HepG2 (cell line): ENCODE data around the gene ZNRF3. TPM values are rescaled to one million over a fixed set of nuclear protein-coding genes. Genes with fewer than 3 reads are reported as not detected.

ENCODE experiments used
- ATM ChIP-seq: fragments of 450-650 bp; IDR thresholded peaks from 2 replicates; pipeline ENCODE4 v1.7.1; 2017; ENCODE audit warnings: mild to moderate bottlenecking, borderline replicate concordance
- BCL6 ChIP-seq: IDR thresholded peaks from 2 replicates; pipeline ENCODE4 v1.6.1; 2016; ENCODE audit warnings: missing genetic modification reagents, missing compliant biosample characterization
- EHMT2 ChIP-seq: fragments of 200-600 bp; sonication (generic); IDR thresholded peaks from 2 replicates; pipeline ENCODE4 v1.7.0; 2017; ENCODE audit warnings: antibody characterized with exemption, low read depth, low read length, borderline replicate concordance
- HIVEP1 ChIP-seq: sonication (generic); formaldehyde crosslinking; IDR thresholded peaks from 2 replicates; pipeline ENCODE4 v1.4.0; 2020; ENCODE audit warnings: mild to moderate bottlenecking, missing genetic modification reagents
- KAT7 ChIP-seq: IDR thresholded peaks from 2 replicates; pipeline ENCODE4 v1.6.1; 2018; ENCODE audit warnings: borderline replicate concordance, missing compliant biosample characterization
- NFYB ChIP-seq: sonication (generic); formaldehyde crosslinking; IDR thresholded peaks from 2 replicates; pipeline ENCODE4 v1.4.0; 2020; ENCODE audit warnings: missing genetic modification reagents
- NR2C2 ChIP-seq: sonication (generic); formaldehyde crosslinking; IDR thresholded peaks from 2 replicates; pipeline ENCODE4 v1.4.0; 2020; ENCODE audit warnings: missing genetic modification reagents, mild to moderate bottlenecking, moderate library complexity, borderline replicate concordance
- RBM22 ChIP-seq: fragments of 200-400 bp; formaldehyde crosslinking; optimal IDR thresholded peaks from 2 replicates; pipeline ENCODE3; 2017; ENCODE audit warnings: mild to moderate bottlenecking, low read length, moderate library complexity
- SP4 ChIP-seq: sonication (generic); formaldehyde crosslinking; IDR thresholded peaks from 2 replicates; pipeline ENCODE4 v1.8.1; 2023; ENCODE audit warnings: mild to moderate bottlenecking, missing genetic modification reagents
- ZKSCAN8 ChIP-seq: IDR thresholded peaks from 2 replicates; pipeline ENCODE4 v1.6.1; 2016; ENCODE audit warnings: borderline replicate concordance, missing genetic modification reagents, missing compliant biosample characterization
- ZNF33A ChIP-seq: sonication (generic); formaldehyde crosslinking; IDR thresholded peaks from 2 replicates; pipeline ENCODE4 v1.5.1; 2020; ENCODE audit warnings: missing genetic modification reagents, mild to moderate bottlenecking, moderate library complexity, borderline replicate concordance
- ZNF484 ChIP-seq: sonication (generic); formaldehyde crosslinking; IDR thresholded peaks from 2 replicates; pipeline ENCODE4 v1.5.1; 2020; ENCODE audit warnings: mild to moderate bottlenecking, low read depth, missing genetic modification reagents, borderline replicate concordance
- ZNF550 ChIP-seq: sonication (generic); formaldehyde crosslinking; IDR thresholded peaks from 2 replicates; pipeline ENCODE4 v1.4.0; 2020; ENCODE audit warnings: mild to moderate bottlenecking, missing genetic modification reagents, borderline replicate concordance
- ZNF558 ChIP-seq: sonication (generic); formaldehyde crosslinking; IDR thresholded peaks from 2 replicates; pipeline ENCODE4 v1.9.0; 2022; ENCODE audit warnings: mild to moderate bottlenecking, missing genetic modification reagents, borderline replicate concordance
- ZNF615 ChIP-seq: sonication (generic); formaldehyde crosslinking; IDR thresholded peaks from 2 replicates; pipeline ENCODE4 v1.5.0; 2020; ENCODE audit warnings: mild to moderate bottlenecking, missing genetic modification reagents, borderline replicate concordance
- ZNF660 ChIP-seq: sonication (generic); formaldehyde crosslinking; IDR thresholded peaks from 2 replicates; pipeline ENCODE4 v1.5.1; 2020; ENCODE audit warnings: mild to moderate bottlenecking, low read depth, missing genetic modification reagents, borderline replicate concordance
- ZNF724P ChIP-seq: sonication (generic); formaldehyde crosslinking; IDR thresholded peaks from 2 replicates; pipeline ENCODE4 v1.8.0; 2022; ENCODE audit warnings: missing genetic modification reagents, borderline replicate concordance
- ZNF746 ChIP-seq: sonication (generic); formaldehyde crosslinking; IDR thresholded peaks from 2 replicates; pipeline ENCODE4 v1.8.0; 2022; ENCODE audit warnings: mild to moderate bottlenecking, missing genetic modification reagents
- polyA plus RNA-seq, 8 experiments: library from polyadenylated mRNA; depleted of rRNA in 3 of 8; stranded (reverse) in 7 of 8; unstranded in 1 of 8; fragments of >200 nt; fragmentation: Illumina TruSeq in 4 of 8; extraction: Trizol in 4 of 8; gene quantifications; 2 replicates each; pipeline versions ENCODE4 v1.2.1 to v1.2.3, GENCODE V29; 2011 to 2016; ENCODE audit warnings: low read depth in 4 of 8, missing spikeins in 1 of 8, mixed read lengths in 1 of 8; ENCODE audit not compliant: insufficient read depth in 1 of 8
- total RNA-seq, 5 experiments: library from RNA; depleted of rRNA; stranded (reverse); fragments of >200 nt; fragmentation: Illumina TruSeq; extraction: Trizol; gene quantifications; 2 replicates each; pipeline ENCODE4 v1.2.3, GENCODE V29; 2016; ENCODE audit warnings: low read depth in 1 of 5
- TF ChIP-seq, protein P1 (sequence below): sonication (generic); formaldehyde crosslinking; IDR thresholded peaks from 2 replicates; pipeline ENCODE4 v1.5.0; 2020; ENCODE audit warnings: missing genetic modification reagents, mild to moderate bottlenecking, borderline replicate concordance
- TF ChIP-seq, protein P2 (sequence below): sonication (generic); formaldehyde crosslinking; IDR thresholded peaks from 2 replicates; pipeline ENCODE4 v1.4.0; 2020; ENCODE audit warnings: missing genetic modification reagents
- TF ChIP-seq, protein P3 (sequence below): sonication (generic); formaldehyde crosslinking; IDR thresholded peaks from 2 replicates; pipeline ENCODE4 v1.9.0; 2022; ENCODE audit warnings: missing genetic modification reagents, mild to moderate bottlenecking, borderline replicate concordance
- TF ChIP-seq, protein P4 (sequence below): sonication (generic); formaldehyde crosslinking; IDR thresholded peaks from 2 replicates; pipeline ENCODE4 v1.4.0; 2020; ENCODE audit warnings: missing genetic modification reagents

ZNRF3 gene
- total and polyA plus RNA-seq, 2 of the 13 experiments (the other 11 are each of a cell fraction or from before 2014, with no cell fraction given): 20.3 to 36.7 TPM

DNA sequence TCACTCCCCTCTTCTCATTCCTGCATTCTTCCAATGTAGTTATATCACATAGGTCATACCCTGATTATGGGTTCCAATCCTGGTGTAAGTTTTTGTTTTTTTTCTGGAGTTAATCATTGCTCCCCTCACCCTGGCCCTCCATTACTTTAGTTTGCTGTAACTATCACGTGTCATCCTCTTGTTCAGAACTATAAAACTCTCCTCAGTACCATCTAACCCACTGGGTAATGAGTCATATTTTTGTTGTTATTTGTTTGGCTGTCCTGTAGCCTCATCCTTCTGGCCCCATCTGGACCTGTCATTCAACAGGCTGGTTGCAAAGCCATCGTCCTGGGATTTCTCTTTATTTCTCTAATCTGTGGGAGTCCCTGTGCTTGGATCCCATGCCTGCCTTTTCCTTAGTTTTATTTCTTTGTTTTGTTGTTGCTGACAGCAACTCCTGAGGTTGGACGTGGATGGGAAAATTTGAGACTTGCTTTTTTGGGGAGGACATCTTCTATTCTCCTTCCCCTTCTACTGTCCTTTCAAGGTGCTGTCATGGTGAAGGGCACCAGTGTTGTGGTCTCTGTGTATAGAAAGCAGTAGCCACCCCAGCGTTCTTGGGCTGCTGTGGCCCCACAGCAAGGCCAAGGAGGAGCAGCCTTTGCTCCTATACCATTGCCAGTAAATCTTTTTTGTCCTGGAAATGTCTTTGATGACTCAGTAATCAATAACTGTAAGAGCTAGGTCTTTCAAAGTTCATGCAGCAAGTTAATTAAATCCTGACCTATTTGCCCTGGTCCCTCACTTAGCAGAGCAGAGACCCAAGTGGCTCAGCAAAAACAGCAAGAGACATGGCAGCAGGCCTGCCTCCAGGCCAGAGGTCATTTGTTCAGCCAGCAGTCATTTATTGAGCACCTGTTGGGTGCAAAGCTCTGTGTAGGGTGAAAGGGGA lies 95.8 kb downstream of the ZNRF3 start (continued):
- TF ChIP-seq, protein P1, sequence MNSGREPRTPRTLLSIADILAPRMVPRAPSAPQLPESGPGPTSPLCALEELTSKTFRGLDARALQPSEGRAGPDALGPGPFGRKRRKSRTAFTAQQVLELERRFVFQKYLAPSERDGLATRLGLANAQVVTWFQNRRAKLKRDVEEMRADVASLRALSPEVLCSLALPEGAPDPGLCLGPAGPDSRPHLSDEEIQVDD (CRISPR knock-in tag): no peak
- TF ChIP-seq ZNF484 (no peak), NFYB (CRISPR knock-in tag) (no peak), ZNF550 (CRISPR knock-in tag) (no peak), ZKSCAN8 (peak; percentile 99), EHMT2 (no peak), NR2C2 (CRISPR knock-in tag) (peak; percentile 54), HIVEP1 (CRISPR knock-in tag) (no peak), SP4 (no peak), ZNF615 (peak; percentile 62; the same call in 1 of the 2 replicates), ATM (no peak), ZNF558 (CRISPR knock-in tag) (no peak), BCL6 (CRISPR knock-in tag) (peak; percentile 89), KAT7 (CRISPR knock-in tag) (no peak), RBM22 (no peak), ZNF33A (no peak), ZNF660 (no peak), ZNF746 (CRISPR knock-in tag) (peak; percentile 77; the same call in 1 of the 2 replicates), ZNF724P (CRISPR knock-in tag) (no peak)
- TF ChIP-seq, protein P2, sequence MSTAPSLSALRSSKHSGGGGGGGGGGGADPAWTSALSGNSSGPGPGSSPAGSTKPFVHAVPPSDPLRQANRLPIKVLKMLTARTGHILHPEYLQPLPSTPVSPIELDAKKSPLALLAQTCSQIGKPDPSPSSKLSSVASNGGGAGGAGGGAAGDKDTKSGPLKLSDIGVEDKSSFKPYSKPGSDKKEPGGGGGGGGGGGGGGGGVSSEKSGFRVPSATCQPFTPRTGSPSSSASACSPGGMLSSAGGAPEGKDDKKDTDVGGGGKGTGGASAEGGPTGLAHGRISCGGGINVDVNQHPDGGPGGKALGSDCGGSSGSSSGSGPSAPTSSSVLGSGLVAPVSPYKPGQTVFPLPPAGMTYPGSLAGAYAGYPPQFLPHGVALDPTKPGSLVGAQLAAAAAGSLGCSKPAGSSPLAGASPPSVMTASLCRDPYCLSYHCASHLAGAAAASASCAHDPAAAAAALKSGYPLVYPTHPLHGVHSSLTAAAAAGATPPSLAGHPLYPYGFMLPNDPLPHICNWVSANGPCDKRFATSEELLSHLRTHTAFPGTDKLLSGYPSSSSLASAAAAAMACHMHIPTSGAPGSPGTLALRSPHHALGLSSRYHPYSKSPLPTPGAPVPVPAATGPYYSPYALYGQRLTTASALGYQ (CRISPR knock-in tag): peak; percentile 64; the same call in 1 of the 2 replicates
- TF ChIP-seq, protein P3, sequence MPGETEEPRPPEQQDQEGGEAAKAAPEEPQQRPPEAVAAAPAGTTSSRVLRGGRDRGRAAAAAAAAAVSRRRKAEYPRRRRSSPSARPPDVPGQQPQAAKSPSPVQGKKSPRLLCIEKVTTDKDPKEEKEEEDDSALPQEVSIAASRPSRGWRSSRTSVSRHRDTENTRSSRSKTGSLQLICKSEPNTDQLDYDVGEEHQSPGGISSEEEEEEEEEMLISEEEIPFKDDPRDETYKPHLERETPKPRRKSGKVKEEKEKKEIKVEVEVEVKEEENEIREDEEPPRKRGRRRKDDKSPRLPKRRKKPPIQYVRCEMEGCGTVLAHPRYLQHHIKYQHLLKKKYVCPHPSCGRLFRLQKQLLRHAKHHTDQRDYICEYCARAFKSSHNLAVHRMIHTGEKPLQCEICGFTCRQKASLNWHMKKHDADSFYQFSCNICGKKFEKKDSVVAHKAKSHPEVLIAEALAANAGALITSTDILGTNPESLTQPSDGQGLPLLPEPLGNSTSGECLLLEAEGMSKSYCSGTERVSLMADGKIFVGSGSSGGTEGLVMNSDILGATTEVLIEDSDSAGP: no peak
- TF ChIP-seq, protein P4, sequence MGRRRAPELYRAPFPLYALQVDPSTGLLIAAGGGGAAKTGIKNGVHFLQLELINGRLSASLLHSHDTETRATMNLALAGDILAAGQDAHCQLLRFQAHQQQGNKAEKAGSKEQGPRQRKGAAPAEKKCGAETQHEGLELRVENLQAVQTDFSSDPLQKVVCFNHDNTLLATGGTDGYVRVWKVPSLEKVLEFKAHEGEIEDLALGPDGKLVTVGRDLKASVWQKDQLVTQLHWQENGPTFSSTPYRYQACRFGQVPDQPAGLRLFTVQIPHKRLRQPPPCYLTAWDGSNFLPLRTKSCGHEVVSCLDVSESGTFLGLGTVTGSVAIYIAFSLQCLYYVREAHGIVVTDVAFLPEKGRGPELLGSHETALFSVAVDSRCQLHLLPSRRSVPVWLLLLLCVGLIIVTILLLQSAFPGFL (CRISPR knock-in tag): no peak
